ENCODE measurements around the gene NCDN. TPM values are rescaled to one million over a fixed set of nuclear protein-coding genes. Genes with fewer than 3 reads are reported as not detected.
A peak's percentile ranks its signal among the peaks of the same experiment; 100 is the strongest.

NCDN gene
- total RNA-seq, 1 donor = 24.4 TPM

- no peak for DNase-seq (ENCODE audit: low read depth)
- no peak for TF ChIP-seq CTCF (IDR thresholded peaks at IDR 0.05; ENCODE audit: insufficient read depth, low read length)
- H3K4me3 ChIP-seq (ENCODE audit: low read depth, low read length) = no peak overlapping the region
These were observed 20.9 kb upstream of the NCDN start for GRCh38 chr1:35536556-35537162.

GRCh38 chr1:35537806-35538205, 19.8 kb upstream of the NCDN start:
- no peak for TF ChIP-seq CTCF (IDR thresholded peaks at IDR 0.05; ENCODE audit: insufficient read depth, low read length)
- no peak overlapping the region for H3K4me3 ChIP-seq (ENCODE audit: low read depth, low read length)
- no peak for DNase-seq (ENCODE audit: low read depth)

GRCh38 chr1:35539073-35539823, 18.4 kb upstream of the NCDN start:
- no peak for TF ChIP-seq CTCF (IDR thresholded peaks at IDR 0.05; ENCODE audit: insufficient read depth, low read length)
- DNase-seq (ENCODE audit: low read depth) = peak; percentile 45
- H3K4me3 ChIP-seq (ENCODE audit: low read depth, low read length) = peak overlapping the region; percentile 13

GRCh38 chr1:35539824-35540261, 17.8 kb upstream of the NCDN start:
- peak; percentile 85 for DNase-seq (ENCODE audit: low read depth)
- no peak overlapping the region for H3K4me3 ChIP-seq (ENCODE audit: low read depth, low read length)
- no peak for TF ChIP-seq CTCF (IDR thresholded peaks at IDR 0.05; ENCODE audit: insufficient read depth, low read length)

- TF ChIP-seq CTCF (IDR thresholded peaks at IDR 0.05; ENCODE audit: insufficient read depth, low read length) = no peak
- no peak overlapping the region for H3K4me3 ChIP-seq (ENCODE audit: low read depth, low read length)
- peak; percentile 47 for DNase-seq (ENCODE audit: low read depth)
These were observed 12.6 kb upstream of the NCDN start for GRCh38 chr1:35544976-35545375.

- no peak overlapping the region for H3K4me3 ChIP-seq (ENCODE audit: low read depth, low read length)
- TF ChIP-seq CTCF (IDR thresholded peaks at IDR 0.05; ENCODE audit: insufficient read depth, low read length) = no peak
- DNase-seq (ENCODE audit: low read depth) = no peak
These were observed 11.0 kb upstream of the NCDN start for GRCh38 chr1:35546614-35547013.
